ENCODE results near the gene NOP9. TPM values are rescaled to one million over a fixed set of nuclear protein-coding genes. Genes with fewer than 3 reads are reported as not detected.

Gene NOP9
- total and polyA plus RNA-seq, 9 of the 15 experiments (the other 6 are each of a cell fraction or from before 2014, with no cell fraction given) = 1.0 to 27.9 (median 15.1) TPM

- no peak for TF ChIP-seq ARID3A (IDR thresholded peaks at IDR 0.05; ENCODE audit: borderline replicate concordance, low read depth, low read length)
- no peak for TF ChIP-seq ZBTB49 (CRISPR knock-in tag; IDR thresholded peaks at IDR 0.05; ENCODE audit: borderline replicate concordance)
- no peak for TF ChIP-seq L3MBTL2 (IDR thresholded peaks at IDR 0.05)
- no peak for TF ChIP-seq POLR2AphosphoS2 (IDR thresholded peaks at IDR 0.05; ENCODE audit: low read length)
- TF ChIP-seq ZNF740 (CRISPR knock-in tag; IDR thresholded peaks at IDR 0.05) = no peak
- no peak for TF ChIP-seq ZNF740 (tag; IDR thresholded peaks at IDR 0.05)
- no peak for TF ChIP-seq MTA1 (IDR thresholded peaks at IDR 0.05; ENCODE audit: borderline replicate concordance)
- TF ChIP-seq CHD4 (IDR thresholded peaks at IDR 0.05; ENCODE audit: insufficient read depth, insufficient replicate concordance, low read depth, low read length, poor library complexity, severe bottlenecking) = no peak
- no peak for TF ChIP-seq AFF4 (CRISPR knock-in tag; IDR thresholded peaks at IDR 0.05)
- no peak for TF ChIP-seq TSC22D4 (tag; IDR thresholded peaks at IDR 0.05)
- no peak for TF ChIP-seq ZKSCAN3 (CRISPR knock-in tag; IDR thresholded peaks at IDR 0.05)
- no peak for TF ChIP-seq SMARCA4 (IDR thresholded peaks at IDR 0.05)
- TF ChIP-seq KDM1A (IDR thresholded peaks at IDR 0.05) = no peak
- no peak for TF ChIP-seq ZNF431 (CRISPR knock-in tag; IDR thresholded peaks at IDR 0.05)
- no peak for TF ChIP-seq ZNF224 (CRISPR knock-in tag; IDR thresholded peaks at IDR 0.05)
Measured at GRCh38 chr14:24337824-24338175, 38.1 kb downstream of the NOP9 start (continued).
